Hepatocyte (in vitro differentiated cells): ENCODE data around the gene KCNJ12.

Experiments
- CTCF ChIP-seq: fragments of 200-600 bp; sonication (generic); IDR thresholded peaks from 2 replicates; pipeline ENCODE4 v1.5.1; 2016; ENCODE audit warnings: antibody characterized with exemption, mild to moderate bottlenecking; ENCODE audit not compliant: poor library complexity
- EZH2 ChIP-seq: fragments of 200-600 bp; sonication (generic); IDR thresholded peaks from 2 replicates; pipeline ENCODE4 v1.6.1; 2016; ENCODE audit warnings: antibody characterized with exemption, mild to moderate bottlenecking, borderline replicate concordance
- EZH2phosphoT487 ChIP-seq: fragments of 200-600 bp; sonication (generic); IDR thresholded peaks from one replicate; pipeline ENCODE4 v1.6.1; 2018; ENCODE audit warnings: antibody characterized with exemption, mild to moderate bottlenecking, low read depth, moderate library complexity; ENCODE audit not compliant: unreplicated experiment, severe bottlenecking

GRCh38 chr17:21397341-21398190 lies 21.4 kb downstream of the KCNJ12 start:
- no peak for TF ChIP-seq CTCF
- TF ChIP-seq EZH2: no peak
- TF ChIP-seq EZH2phosphoT487: no peak
